H1 (cell line): ENCODE data around the gene DSCAM.

Experiments used
- EZH2 ChIP-seq: fragments of 200-600 bp; sonication (generic); IDR thresholded peaks from 2 replicates; pipeline ENCODE4 v1.7.1; 2012; ENCODE audit warnings: low read depth, mild to moderate bottlenecking, moderate library complexity, low read length, inconsistent platforms; ENCODE audit not compliant: severe bottlenecking
- JUN ChIP-seq: IDR thresholded peaks from 2 replicates; pipeline ENCODE4 v1.6.1; 2011; ENCODE audit warnings: low read depth, mild to moderate bottlenecking, improper control_type of control experiment, low read length
- KDM5A ChIP-seq: fragments of 200-600 bp; IDR thresholded peaks from 2 replicates; pipeline ENCODE4 v1.7.1; 2012; ENCODE audit warnings: mild to moderate bottlenecking, low read length, inconsistent platforms, mixed read lengths
- POLR2A ChIP-seq, 2 experiments: IDR thresholded peaks; 1 replicate in 1 of 2; 2 replicates in 1 of 2; pipeline ENCODE4 v1.6.1; 2011; ENCODE audit warnings: low read depth in 2 of 2, low read length in 2 of 2, mild to moderate bottlenecking in 2 of 2; ENCODE audit errors: control extremely low read depth in 1 of 2
- RAD21 ChIP-seq, 2 experiments: IDR thresholded peaks in 1 of 2; conservative IDR thresholded peaks in 1 of 2; 2 replicates each; pipeline ENCODE4 v1.6.1; 2011; ENCODE audit warnings: low read depth in 2 of 2, low read length in 2 of 2, improper control_type of control experiment in 1 of 2, inconsistent platforms in 1 of 2, mild to moderate bottlenecking in 1 of 2, moderate library complexity in 1 of 2
- SUZ12 ChIP-seq: fragments of 200-600 bp; sonication (generic); IDR thresholded peaks from 2 replicates; pipeline ENCODE4 v1.6.1; 2012; ENCODE audit warnings: mild to moderate bottlenecking, inconsistent platforms, low read length, moderate library complexity, mixed read lengths
- TAF1 ChIP-seq: IDR thresholded peaks from 2 replicates; pipeline ENCODE4 v1.6.1; 2011; ENCODE audit warnings: mild to moderate bottlenecking, low read depth, low read length
- TF ChIP-seq, protein P1 (sequence below): IDR thresholded peaks from 2 replicates; pipeline ENCODE4 v1.6.1; 2011; ENCODE audit warnings: low read length, improper control_type of control experiment
- TF ChIP-seq, protein P2 (sequence below), 3 experiments: IDR thresholded peaks; 1 replicate in 2 of 3; 2 replicates in 1 of 3; pipeline versions ENCODE4 v1.5.1 to v1.6.1; 2011; ENCODE audit warnings: low read length in 3 of 3, mild to moderate bottlenecking in 3 of 3, inconsistent platforms in 2 of 3, low read depth in 1 of 3, moderate library complexity in 1 of 3; ENCODE audit not compliant: insufficient read depth in 1 of 3; ENCODE audit errors: control extremely low read depth in 1 of 3

DNA sequence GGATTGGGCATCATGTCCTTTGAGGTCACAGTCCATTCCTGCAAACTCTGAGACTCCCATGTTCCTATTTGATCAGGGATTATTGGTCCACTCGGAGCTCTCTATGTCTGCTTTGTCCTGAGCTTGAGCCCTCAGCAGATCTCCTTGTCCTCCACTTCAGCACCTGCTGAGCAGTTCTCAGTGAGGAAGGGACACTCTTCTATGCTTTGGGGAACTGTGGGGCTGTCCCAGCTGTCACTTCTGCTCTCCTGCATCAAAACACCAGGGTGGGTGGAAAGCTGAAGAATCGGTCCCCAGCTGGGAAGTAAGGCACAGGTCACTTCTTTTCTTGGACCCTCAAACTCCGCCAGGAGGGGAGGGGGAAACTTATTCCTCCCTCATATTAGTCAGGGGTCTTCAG lies 880.2 kb downstream of the DSCAM start:
- TF ChIP-seq TAF1 (no peak), EZH2 (no peak), POLR2A (IDR thresholded peaks at IDR 0.05; ENCODE audit: control extremely low read depth in 1 of 2, low read depth in 2 of 2, low read length in 2 of 2) (no peak), RAD21 (IDR thresholded peaks at IDR 0.05 in 1 of 2, conservative IDR thresholded peaks at IDR 0.05 in 1 of 2; ENCODE audit: low read depth in 2 of 2, low read length in 2 of 2) (no peak), KDM5A (no peak), JUN (no peak), SUZ12 (no peak)
- TF ChIP-seq, protein P1, sequence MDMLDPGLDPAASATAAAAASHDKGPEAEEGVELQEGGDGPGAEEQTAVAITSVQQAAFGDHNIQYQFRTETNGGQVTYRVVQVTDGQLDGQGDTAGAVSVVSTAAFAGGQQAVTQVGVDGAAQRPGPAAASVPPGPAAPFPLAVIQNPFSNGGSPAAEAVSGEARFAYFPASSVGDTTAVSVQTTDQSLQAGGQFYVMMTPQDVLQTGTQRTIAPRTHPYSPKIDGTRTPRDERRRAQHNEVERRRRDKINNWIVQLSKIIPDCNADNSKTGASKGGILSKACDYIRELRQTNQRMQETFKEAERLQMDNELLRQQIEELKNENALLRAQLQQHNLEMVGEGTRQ = no peak
- TF ChIP-seq, protein P2, sequence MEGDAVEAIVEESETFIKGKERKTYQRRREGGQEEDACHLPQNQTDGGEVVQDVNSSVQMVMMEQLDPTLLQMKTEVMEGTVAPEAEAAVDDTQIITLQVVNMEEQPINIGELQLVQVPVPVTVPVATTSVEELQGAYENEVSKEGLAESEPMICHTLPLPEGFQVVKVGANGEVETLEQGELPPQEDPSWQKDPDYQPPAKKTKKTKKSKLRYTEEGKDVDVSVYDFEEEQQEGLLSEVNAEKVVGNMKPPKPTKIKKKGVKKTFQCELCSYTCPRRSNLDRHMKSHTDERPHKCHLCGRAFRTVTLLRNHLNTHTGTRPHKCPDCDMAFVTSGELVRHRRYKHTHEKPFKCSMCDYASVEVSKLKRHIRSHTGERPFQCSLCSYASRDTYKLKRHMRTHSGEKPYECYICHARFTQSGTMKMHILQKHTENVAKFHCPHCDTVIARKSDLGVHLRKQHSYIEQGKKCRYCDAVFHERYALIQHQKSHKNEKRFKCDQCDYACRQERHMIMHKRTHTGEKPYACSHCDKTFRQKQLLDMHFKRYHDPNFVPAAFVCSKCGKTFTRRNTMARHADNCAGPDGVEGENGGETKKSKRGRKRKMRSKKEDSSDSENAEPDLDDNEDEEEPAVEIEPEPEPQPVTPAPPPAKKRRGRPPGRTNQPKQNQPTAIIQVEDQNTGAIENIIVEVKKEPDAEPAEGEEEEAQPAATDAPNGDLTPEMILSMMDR (IDR thresholded peaks at IDR 0.05; ENCODE audit: control extremely low read depth in 1 of 3, insufficient read depth in 1 of 3, low read depth in 1 of 3, low read length in 3 of 3) = no peak
